AG09319 (cell line): ENCODE data around the gene LRRC72.
"Not testable (repeated sequence)": the region's sequence is repeated elsewhere in the genome, so short reads cannot be mapped to it uniquely, and the experiment has no call there.

Source experiments
- DNase-seq: peaks from one replicate; pipeline ENCODE4 v3.0.0-alpha.2; 2010; ENCODE audit warnings: low read depth; ENCODE audit errors: extremely low read depth
- TF ChIP-seq, protein P1 (sequence below): IDR thresholded peaks from 2 replicates; pipeline ENCODE4 v1.5.1; 2011; ENCODE audit warnings: low read depth, mild to moderate bottlenecking, inconsistent platforms, low read length, moderate library complexity

The LRRC72 gene

DNA sequence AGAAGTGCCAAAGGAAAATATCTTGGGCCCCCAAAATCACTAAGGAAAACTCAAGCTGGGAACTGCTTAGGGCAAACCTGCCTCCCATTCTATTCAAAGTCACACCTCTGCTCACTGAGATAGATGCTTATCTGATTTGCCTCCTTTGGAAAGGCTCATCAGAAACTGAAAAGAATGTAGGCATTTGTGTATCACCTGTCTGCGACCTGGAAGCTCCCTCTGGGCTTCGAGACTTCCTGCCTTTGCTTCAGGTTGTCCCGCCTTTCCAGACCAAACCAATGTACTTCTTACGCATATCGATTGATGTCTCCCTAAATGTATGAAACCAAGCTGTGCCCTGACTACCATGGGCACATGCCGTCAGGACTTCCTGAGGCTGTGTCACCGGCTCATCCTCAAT is 14.5 kb upstream of the LRRC72 start:
- no peak for DNase-seq
- TF ChIP-seq, protein P1, sequence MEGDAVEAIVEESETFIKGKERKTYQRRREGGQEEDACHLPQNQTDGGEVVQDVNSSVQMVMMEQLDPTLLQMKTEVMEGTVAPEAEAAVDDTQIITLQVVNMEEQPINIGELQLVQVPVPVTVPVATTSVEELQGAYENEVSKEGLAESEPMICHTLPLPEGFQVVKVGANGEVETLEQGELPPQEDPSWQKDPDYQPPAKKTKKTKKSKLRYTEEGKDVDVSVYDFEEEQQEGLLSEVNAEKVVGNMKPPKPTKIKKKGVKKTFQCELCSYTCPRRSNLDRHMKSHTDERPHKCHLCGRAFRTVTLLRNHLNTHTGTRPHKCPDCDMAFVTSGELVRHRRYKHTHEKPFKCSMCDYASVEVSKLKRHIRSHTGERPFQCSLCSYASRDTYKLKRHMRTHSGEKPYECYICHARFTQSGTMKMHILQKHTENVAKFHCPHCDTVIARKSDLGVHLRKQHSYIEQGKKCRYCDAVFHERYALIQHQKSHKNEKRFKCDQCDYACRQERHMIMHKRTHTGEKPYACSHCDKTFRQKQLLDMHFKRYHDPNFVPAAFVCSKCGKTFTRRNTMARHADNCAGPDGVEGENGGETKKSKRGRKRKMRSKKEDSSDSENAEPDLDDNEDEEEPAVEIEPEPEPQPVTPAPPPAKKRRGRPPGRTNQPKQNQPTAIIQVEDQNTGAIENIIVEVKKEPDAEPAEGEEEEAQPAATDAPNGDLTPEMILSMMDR: no peak

DNA sequence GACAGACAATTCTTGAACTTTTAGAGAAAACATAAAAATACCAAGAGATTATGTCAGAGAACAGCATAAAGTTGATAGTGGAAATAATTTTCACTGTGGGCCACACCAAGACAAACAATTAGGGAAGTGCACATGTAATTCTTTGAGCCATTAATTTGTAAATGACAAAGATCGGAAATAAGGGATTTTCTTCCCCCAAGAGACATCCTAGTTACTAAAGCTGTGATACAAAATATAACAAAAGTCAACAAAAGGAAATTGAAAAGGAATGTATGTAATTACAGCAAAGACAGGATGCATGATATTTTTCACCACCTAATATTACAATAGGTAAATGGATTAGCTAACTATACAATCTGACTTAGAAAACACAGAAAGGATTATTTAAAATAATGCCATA is 12.4 kb upstream of the LRRC72 start:
- TF ChIP-seq, protein P1: no peak
- DNase-seq: no peak

GRCh38 chr7:16514729-16515128 is 11.9 kb upstream of the LRRC72 start:
- DNase-seq: no peak

GRCh38 chr7:16515785-16516685 is 10.6 kb upstream of the LRRC72 start:
- DNase-seq: no peak
- TF ChIP-seq, protein P1: no peak

More at GRCh38 chr7:16514729-16515128, 11.9 kb upstream of the LRRC72 start:
- TF ChIP-seq, protein P1: no peak

GRCh38 chr7:16519985-16520384 is 6.6 kb upstream of the LRRC72 start:
- DNase-seq: not testable (repeated sequence)

GRCh38 chr7:16524332-16524731 is 2.3 kb upstream of the LRRC72 start:
- DNase-seq: no peak
- TF ChIP-seq, protein P1: no peak

- TF ChIP-seq, protein P1: no peak
- DNase-seq: no peak
Observed at GRCh38 chr7:16528520-16528919, 1.9 kb downstream of the LRRC72 start.

DNA sequence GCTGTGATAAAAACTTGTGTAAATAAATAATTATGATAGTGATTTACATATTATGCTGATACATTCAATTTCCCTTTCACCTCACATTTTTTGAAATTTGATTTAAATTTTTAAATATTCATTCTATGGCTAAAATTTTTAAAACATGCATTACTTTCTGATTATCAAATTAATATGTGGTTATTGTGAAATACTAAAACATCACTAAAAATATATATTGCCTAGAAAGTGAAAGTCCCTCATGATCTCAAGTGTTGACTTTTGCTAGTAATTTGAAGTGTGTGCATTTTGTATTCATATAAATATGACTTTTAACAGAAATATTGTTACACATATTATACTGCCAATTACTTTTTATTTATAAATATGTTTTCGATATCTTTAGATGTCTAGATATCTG is 3.1 kb downstream of the LRRC72 start:
- no peak for DNase-seq
- TF ChIP-seq, protein P1: no peak
